Ramos (cell line): ENCODE data around the gene ZDHHC18.

ENCODE experiments used
- in situ Hi-C: fragments of 300-500 bp; cut with MboI; formaldehyde crosslinking; loops from one replicate; pipeline ENCODE4 v1.14.3; 2022; ENCODE audit warnings: low sequenced_read_pairs; ENCODE audit not compliant: unreplicated experiment

Gene ZDHHC18, protein sequence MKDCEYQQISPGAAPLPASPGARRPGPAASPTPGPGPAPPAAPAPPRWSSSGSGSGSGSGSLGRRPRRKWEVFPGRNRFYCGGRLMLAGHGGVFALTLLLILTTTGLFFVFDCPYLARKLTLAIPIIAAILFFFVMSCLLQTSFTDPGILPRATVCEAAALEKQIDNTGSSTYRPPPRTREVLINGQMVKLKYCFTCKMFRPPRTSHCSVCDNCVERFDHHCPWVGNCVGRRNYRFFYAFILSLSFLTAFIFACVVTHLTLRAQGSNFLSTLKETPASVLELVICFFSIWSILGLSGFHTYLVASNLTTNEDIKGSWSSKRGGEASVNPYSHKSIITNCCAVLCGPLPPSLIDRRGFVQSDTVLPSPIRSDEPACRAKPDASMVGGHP

DNA sequence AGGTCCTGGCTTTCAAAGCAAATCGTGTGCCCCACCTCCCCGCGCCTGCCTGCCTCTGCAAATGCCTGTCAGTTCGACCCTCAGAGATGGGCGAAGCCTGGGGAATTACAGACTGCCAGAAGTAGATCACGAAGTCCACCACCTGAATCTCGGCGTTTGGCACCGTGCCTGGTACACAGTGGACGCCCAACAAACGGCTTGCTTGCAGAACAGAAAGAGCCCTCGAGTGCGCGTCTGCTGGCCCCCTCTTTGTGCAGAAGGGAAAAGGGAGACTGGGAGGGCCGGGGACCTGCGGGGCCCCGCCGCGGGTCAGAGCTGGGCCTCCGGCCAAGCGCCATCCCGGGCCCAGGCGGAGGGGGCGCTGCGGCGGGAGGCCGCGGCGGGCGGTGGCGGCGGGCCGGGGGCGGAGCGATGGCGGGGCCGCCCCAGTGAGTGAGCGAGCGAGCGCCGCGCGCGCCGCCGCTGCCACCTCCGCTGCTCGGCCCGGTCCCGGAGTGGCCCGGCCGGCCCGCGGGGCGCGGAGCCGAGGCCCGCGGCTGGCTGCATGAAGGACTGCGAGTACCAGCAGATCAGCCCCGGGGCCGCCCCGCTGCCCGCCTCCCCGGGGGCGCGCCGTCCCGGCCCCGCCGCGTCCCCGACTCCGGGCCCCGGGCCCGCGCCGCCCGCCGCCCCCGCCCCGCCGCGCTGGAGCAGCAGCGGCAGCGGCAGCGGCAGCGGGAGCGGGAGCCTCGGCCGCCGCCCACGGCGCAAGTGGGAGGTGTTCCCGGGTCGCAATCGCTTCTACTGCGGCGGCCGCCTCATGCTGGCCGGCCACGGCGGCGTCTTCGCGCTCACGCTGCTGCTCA is at the start of gene ZDHHC18:
TSS of gene ZDHHC18 (plus strand) at position 428 of the 845 bp plus-strand sequence. CDS start at position 545, 117 bp downstream.
- in situ Hi-C loops = no loop called here

DNA sequence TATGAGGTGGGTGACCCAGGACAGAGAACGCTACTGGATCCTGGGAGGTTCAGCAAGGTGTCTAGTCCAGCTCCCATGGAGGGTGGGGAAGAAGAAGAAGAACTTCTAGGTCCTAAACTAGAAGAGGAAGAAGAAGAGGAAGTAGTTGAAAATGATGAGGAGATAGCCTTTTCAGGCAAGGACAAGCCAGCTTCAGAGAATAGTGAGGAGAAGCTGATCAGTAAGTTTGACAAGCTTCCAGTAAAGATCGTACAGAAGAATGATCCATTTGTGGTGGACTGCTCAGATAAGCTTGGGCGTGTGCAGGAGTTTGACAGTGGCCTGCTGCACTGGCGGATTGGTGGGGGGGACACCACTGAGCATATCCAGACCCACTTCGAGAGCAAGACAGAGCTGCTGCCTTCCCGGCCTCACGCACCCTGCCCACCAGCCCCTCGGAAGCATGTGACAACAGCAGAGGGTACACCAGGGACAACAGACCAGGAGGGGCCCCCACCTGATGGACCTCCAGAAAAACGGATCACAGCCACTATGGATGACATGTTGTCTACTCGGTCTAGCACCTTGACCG is 47.3 kb upstream of the ZDHHC18 start:
- in situ Hi-C loops = no loop called here

DNA sequence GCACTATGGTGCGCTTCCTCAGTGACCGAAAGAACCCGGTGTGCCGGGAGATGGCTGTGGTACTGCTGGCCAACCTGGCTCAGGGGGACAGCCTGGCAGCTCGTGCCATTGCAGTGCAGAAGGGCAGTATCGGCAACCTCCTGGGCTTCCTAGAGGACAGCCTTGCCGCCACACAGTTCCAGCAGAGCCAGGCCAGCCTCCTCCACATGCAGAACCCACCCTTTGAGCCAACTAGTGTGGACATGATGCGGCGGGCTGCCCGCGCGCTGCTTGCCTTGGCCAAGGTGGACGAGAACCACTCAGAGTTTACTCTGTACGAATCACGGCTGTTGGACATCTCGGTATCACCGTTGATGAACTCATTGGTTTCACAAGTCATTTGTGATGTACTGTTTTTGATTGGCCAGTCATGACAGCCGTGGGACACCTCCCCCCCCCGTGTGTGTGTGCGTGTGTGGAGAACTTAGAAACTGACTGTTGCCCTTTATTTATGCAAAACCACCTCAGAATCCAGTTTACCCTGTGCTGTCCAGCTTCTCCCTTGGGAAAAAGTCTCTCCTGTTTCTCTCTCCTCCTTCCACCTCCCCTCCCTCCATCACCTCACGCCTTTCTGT is 46.0 kb upstream of the ZDHHC18 start:
- in situ Hi-C loops = no loop called here

DNA sequence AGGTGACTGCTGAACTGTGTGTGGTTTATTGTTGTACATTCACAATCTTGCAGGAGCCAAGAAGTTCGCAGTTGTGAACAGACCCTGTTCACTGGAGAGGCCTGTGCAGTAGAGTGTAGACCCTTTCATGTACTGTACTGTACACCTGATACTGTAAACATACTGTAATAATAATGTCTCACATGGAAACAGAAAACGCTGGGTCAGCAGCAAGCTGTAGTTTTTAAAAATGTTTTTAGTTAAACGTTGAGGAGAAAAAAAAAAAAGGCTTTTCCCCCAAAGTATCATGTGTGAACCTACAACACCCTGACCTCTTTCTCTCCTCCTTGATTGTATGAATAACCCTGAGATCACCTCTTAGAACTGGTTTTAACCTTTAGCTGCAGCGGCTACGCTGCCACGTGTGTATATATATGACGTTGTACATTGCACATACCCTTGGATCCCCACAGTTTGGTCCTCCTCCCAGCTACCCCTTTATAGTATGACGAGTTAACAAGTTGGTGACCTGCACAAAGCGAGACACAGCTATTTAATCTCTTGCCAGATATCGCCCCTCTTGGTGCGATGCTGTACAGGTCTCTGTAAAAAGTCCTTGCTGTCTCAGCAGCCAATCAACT is 45.2 kb upstream of the ZDHHC18 start:
- in situ Hi-C loops = no loop called here

DNA sequence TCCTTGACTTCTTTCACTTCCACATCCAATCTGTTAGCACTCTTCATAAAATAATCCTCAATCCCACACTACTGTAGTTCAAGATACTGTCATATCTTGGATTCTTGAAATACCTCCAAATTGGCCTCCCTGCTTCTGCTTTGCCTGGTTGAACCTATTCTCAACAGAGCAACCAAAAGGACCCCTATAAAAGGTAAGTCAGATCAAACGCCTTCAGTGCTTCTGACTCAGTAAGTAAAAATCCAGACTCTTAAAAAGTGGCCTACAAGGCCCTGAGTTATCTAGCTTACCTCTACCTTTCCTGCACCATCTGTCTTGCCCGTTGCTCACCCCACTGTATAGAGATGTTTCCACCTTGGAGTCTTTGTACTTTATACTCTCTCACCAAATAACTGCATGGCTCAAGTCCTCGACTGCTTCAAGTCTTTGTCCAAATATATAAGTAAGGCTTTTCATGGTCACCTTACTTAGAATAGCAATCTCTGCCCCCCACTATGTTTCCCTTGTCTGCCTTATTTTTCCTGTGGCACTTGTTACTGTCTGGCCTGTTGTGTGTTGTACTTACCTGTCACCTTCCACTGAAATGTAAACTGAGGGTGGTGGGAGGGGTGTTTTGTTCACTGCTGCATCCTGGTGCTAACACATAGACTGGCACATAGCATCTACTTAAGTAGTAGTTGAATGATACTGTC is 43.8 kb upstream of the ZDHHC18 start:
- in situ Hi-C loops = no loop called here

DNA sequence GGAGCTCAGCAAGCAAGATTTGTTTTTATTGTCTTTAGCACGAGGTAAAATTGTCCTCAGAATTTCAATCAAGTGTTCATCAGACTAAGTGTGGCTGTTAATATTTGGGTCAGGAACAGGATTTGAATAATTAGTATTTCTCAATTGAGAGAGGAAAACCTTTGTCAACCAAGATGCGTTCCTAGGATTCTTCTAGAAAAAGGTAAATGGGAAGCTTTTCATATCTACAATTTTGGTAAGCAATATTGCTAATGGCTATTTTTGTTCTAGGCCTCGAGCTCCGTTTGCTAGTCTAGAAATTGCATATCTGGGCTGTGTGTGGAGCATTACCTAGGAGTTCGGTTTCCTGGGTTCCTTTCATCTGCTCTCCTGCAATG is 42.9 kb upstream of the ZDHHC18 start:
- in situ Hi-C loops = no loop called here

DNA sequence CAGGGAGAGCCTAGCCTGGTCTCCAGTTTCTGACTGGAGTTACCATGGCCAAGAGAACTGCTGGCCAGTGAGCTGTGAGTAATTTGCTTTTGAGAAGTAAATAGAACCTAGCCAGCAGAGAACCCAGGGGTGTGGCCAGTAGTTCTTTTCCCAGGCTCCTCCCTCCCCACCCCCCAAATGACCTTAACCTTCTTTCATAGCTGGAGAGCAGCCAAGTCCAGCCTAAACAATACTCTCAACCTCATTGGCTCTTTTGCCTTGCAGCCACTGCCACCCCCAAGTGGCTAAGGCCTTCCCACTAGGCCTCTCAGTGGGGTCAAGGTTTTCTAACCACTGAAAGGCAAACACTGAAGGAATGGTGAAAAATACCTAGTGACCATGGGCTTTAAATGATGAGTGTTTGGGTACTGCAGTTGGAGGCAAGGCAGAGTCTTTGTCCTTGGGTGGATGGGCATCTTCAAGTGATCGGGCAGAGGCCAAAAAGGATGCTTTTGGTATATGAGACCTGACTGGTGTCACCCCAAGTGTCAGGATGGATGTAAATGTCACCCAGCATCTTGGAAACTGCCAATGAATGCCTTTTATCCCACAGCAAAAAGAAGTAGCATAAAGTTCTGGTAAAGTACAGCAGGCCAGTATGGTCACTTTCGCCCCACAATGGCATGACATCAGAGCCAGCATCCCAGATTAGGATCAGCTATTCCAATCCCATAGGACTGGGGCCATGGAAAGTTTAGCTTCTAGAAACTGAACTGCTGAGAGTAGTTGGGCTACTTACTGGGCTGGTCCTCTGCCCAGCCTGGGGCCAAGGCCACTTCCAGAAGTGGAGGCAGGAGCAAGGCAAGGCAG is 42.2 kb upstream of the ZDHHC18 start:
- in situ Hi-C loops = no loop called here

DNA sequence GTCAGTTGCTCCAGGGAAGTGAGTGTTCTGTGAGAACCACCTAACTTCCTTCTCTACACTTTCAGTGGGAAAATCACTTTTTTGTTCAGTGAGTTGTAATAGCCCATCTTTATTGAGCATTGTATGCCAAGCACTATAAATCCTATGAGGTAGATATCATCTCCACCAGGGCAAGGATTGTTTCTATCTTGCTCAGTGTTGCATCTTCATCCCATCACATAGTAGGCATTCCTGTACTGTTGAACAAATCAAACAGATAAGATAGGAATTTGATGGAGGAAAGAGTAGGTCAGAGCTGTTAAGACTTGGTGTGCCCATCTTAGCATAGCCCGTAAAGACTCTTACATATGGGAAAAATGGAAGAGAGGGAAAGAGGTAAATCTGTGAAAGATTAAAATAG is 41.6 kb upstream of the ZDHHC18 start:
- in situ Hi-C loops = no loop called here

DNA sequence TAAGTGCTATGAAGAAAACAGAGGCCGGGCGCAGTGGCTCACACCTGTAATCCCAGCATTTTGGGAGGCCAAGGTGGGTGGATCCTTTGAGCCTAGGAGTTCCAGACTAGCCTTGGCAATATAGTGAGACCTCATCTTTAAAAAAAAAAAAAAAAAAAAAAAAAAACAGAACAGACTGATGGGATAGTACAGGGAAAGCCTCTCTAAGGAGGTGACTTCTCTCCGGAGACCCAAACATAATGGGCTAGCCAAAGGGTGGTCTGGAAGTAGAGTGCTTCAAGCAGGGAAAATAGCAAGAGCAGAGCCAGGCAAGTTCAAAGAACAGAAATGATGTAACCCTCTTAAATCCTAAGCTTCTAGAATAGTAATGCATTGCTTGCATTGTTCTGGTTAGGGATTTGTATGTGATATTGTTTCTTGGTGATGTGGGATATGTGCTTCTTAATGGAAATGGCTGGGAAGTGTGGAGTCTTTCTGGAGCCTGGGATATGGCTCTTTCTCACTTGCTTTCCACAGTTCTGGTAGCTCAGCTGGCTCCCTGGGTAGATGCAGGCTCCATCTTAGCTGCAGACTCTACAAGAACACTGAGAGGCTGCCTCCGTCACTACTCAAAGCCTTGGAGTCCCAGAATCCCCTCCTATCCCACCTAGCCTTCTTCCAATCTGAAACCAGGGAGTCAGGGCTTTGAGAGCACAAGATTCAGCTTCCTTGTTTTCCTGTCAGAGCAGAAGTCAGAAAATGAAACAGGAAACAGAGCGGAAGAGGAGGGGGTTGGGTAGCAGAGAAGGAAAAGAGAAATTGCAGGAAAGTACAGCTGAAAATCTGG is 40.7 kb upstream of the ZDHHC18 start:
- in situ Hi-C loops = no loop called here

DNA sequence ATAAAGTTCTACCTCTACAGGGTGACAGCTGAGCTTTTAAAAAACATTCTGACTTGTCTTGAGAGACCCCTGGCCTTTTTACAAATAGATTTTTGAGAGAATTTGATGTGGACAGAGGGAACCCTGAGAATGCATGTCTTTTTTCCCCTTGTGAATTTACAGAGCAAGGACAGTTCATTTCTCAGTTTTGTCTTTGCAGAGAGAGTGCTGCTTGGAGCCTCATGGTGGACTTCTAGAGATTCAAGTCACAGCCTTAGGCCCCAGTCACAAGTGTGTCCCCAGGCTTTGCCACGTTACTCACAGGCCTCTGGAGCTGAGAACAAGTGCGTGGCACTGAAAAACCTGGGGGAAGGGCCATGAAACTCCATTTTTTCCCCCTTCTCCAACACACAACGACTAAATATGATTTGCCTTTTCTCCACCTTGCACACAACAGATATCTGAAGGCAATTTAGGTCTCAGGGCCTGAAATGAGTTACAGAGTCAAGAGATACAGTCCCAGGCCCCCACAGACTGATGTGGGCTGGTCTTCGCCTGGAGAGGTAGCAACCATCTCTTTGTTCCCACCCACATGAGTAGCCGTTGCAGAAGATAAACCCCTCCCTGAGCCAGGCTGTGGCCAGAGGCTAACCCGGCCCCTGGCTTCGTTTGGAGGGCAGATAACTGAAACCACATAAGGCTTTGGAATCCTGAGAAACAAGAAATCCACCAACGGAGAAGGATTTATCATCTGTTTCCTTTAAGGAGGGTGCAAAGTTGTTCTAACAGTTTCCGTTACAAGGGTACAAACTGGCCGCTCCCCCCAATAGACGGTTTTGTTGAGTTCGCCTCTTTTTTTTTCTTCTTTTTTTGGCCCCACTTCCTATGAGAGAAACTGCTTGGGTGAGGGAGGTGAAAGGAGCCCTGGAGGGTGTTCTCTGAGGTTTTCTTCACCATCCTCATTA is 39.8 kb upstream of the ZDHHC18 start:
- in situ Hi-C loops = no loop called here

DNA sequence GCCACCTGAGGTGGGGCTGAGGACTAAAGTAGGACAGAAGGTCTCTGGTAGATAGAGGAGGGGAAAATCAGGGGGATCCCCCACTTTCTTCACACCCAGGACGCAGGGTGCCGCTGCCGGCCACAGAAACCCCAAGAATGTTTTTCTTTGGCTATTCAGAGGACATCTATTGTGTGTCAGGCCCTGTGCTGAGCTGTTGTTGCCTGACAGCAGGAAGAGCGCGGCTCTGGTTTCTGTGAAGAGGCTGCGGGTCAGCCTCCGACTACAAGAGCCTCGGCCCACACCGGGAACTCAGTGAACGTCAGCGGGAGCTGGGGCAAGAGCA is 39.1 kb upstream of the ZDHHC18 start:
- in situ Hi-C loops = no loop called here

DNA sequence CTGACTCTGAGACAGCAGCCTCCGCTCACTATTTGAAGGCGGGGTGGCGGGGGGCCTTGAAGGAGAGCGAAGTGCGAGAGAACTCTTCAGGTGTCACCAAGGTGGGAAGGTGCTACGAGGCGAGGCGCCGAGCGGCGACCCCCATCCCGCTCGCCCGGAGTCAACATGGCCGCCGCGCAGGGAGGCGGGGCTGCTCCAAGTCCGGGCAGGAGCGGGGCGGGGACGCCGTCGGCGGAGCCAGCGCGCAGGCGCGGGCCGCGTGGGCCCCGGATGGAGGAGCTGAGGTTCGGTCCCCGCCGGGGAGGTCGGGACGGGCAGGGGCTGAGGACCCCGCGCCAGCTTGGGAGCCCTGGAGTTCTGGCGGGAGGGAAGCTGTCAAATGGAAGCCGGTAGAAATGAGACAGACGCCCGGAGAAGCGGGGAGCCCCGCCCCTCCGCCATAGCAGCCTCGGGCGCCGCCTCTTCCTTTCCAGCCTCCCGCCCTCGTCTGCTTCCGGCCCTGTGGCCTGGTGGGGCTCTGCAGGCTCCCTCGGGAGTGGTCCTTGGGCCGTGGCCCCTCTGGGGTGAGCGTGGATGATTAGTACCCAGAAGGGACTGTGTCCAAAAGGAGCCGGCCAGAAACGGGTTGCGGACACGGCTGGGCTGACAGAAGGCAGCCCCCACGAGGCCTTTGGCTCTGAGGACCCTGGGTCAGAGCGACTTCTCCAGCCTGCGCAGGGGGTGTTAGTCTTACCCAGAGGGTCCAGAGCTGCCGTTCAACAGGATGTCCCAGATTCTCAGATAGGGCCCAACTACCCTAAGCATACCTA is 38.6 kb upstream of the ZDHHC18 start, which contains the start of gene PIGV:
TSS of gene PIGV (plus strand) at position 245 of the 809 bp plus-strand sequence. CDS start 2,866 bp downstream, outside the sequence.
- in situ Hi-C loops = no loop called here

DNA sequence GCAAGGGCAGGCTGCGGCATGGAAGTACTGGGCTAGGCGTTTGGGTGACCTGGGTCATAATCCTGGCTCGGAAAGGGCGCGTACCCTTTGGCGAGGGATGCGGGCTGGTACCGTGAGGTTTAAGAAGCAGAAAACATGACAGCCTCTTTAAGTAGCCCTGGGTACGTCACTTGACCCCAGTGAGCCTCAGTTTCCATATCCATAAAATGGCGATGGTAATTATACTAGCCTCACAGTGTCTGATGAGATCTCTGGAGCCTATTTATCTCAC is 38.0 kb upstream of the ZDHHC18 start:
- in situ Hi-C loops = no loop called here

DNA sequence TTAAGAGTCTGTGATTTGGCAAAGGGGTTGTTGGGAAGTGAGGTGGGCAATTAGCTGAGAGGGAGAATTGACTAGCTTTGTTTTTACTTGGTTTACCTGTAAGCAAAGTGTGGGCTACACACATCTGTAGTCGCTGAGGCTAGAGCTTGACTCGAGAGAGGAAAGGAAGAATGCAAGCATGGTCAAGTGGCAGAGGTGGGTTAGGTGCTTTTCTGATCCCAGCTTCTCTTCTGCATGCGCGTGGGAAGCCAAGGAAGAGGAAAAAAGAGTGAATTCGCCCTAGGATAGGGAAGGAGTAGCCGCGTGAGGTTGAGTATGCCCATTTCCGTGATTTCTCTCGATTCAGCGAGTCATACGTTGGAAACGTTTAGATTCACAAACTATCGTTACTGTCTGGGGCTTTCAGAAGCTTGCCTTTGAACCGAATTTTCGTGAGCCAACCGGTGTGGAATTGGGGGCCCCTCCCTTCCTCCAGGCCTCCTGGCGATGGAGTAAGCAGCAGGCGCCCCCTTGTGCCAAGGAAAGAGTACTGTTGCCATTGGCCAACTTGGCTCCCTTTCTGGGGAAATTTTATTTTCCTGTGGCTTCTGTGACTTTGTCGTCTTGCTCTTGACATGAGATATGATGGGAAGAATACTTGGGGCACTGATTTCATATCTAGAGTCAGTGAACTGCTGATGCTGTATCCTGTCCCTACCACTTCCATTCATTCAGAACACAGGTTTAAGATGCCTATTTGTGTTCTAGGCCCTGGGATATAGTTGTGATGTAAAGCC is 37.5 kb upstream of the ZDHHC18 start:
- in situ Hi-C loops = no loop called here

DNA sequence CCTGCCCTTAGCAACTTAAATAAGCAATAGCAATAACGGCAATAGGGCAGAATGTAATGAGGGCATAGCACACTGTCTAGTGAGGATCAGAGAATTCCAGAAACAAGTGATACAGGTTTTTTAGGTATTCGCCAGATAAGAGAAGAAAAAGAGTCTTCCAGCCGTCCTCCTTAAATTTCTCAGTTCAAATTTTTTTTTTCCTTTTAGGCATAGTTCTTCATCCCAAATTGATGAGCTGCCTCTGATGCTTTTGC is 36.9 kb upstream of the ZDHHC18 start:
- in situ Hi-C loops = no loop called here

DNA sequence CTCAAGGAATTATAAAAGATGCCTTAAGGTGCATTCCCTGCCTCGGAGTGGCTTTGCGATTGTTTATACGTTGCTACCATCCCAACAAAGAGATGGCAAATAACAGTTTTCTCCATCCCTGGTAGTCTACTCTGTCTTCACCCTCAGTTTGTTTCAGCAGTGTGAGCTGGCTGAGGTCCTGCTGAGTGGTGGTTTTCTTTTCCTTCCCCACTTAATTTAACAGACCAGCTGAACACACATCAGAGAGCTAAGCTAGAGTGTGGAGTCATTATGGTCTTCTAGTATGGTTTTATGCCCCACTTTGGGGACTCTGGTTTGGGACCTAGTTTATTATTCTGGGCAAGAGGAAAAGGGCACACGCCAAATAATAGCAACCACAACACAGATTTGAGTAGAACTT is 36.6 kb upstream of the ZDHHC18 start:
- in situ Hi-C loops = no loop called here
